ENCODE results near the gene MRM3.

Gene MRM3

GRCh38 chr17:795276-795675, 13.1 kb downstream of the MRM3 start:
- TF ChIP-seq CTCF (conservative IDR thresholded peaks at IDR 0.05; ENCODE audit: low read length), result no peak

GRCh38 chr17:795721-796120, 13.6 kb downstream of the MRM3 start:
- no peak for DNase-seq (ENCODE audit: low read depth)
- no peak overlapping the region for H3K4me3 ChIP-seq (ENCODE audit: low read length)
- no peak for TF ChIP-seq CTCF (conservative IDR thresholded peaks at IDR 0.05; ENCODE audit: low read length)

More at GRCh38 chr17:795276-795675, 13.1 kb downstream of the MRM3 start:
- peak overlapping the region; percentile 25 for H3K4me3 ChIP-seq (ENCODE audit: low read length)
- DNase-seq (ENCODE audit: low read depth), result no peak

GRCh38 chr17:796609-797008, 14.5 kb downstream of the MRM3 start:
- DNase-seq (ENCODE audit: low read depth), result no peak
- no peak for TF ChIP-seq CTCF (conservative IDR thresholded peaks at IDR 0.05; ENCODE audit: low read length)
- no peak overlapping the region for H3K4me3 ChIP-seq (ENCODE audit: low read length)

GRCh38 chr17:797236-797840, 15.2 kb downstream of the MRM3 start:
- no peak for DNase-seq (ENCODE audit: low read depth)
- no peak for TF ChIP-seq CTCF (conservative IDR thresholded peaks at IDR 0.05; ENCODE audit: low read length)
- H3K4me3 ChIP-seq (ENCODE audit: low read length), result no peak overlapping the region

- no peak for DNase-seq (ENCODE audit: low read depth)
- H3K4me3 ChIP-seq (ENCODE audit: low read length), result no peak overlapping the region
- TF ChIP-seq CTCF (conservative IDR thresholded peaks at IDR 0.05; ENCODE audit: low read length), result no peak
These were observed 16.1 kb downstream of the MRM3 start for GRCh38 chr17:798246-798645.

GRCh38 chr17:799261-799660, 17.1 kb downstream of the MRM3 start:
- no peak overlapping the region for H3K4me3 ChIP-seq (ENCODE audit: low read length)
- no peak for TF ChIP-seq CTCF (conservative IDR thresholded peaks at IDR 0.05; ENCODE audit: low read length)
- DNase-seq (ENCODE audit: low read depth), result no peak

GRCh38 chr17:800446-801242, 18.5 kb downstream of the MRM3 start:
- no peak for DNase-seq (ENCODE audit: low read depth)
- TF ChIP-seq CTCF (conservative IDR thresholded peaks at IDR 0.05; ENCODE audit: low read length), result no peak
- no peak overlapping the region for H3K4me3 ChIP-seq (ENCODE audit: low read length)

Data from AG10803 (cell line).